ENCODE measurements around the gene IQCN. TPM values are rescaled to one million over a fixed set of nuclear protein-coding genes. Genes with fewer than 3 reads are reported as not detected.

IQCN gene
- total and polyA plus RNA-seq, 10 donors = 1.4 to 17.1 (median 8.5) TPM

GRCh38 chr19:18287836-18288772 lies 13.9 kb upstream of the IQCN start:
- no peaks in the 10 kb centered on the region for H3K9me3 ChIP-seq
- H3K4me3 ChIP-seq = no peak overlapping the region
- peaks cover 28 to 82% (median 55%) of the 10 kb centered on the region in 6 donors for H3K4me1 ChIP-seq
- H3K36me3 ChIP-seq = no peaks in the 10 kb centered on the region
- WGBS, 5 donors = 72 to 84% (median 83%) methylated on average over 16 to 26 of the region's 26 CpGs
- peak overlapping the region in 3 of 8 donors; percentile 28 to 41 (median 36) for H3K27ac ChIP-seq
- DNase-seq = no peak
- H3K27me3 ChIP-seq (replicated peaks in 1 of 7) = no peaks in the 10 kb centered on the region
- TF ChIP-seq POLR2A (IDR thresholded peaks at IDR 0.05) (no peak), POLR2AphosphoS5 (IDR thresholded peaks at IDR 0.05) (no peak)
- TF ChIP-seq, protein P1, sequence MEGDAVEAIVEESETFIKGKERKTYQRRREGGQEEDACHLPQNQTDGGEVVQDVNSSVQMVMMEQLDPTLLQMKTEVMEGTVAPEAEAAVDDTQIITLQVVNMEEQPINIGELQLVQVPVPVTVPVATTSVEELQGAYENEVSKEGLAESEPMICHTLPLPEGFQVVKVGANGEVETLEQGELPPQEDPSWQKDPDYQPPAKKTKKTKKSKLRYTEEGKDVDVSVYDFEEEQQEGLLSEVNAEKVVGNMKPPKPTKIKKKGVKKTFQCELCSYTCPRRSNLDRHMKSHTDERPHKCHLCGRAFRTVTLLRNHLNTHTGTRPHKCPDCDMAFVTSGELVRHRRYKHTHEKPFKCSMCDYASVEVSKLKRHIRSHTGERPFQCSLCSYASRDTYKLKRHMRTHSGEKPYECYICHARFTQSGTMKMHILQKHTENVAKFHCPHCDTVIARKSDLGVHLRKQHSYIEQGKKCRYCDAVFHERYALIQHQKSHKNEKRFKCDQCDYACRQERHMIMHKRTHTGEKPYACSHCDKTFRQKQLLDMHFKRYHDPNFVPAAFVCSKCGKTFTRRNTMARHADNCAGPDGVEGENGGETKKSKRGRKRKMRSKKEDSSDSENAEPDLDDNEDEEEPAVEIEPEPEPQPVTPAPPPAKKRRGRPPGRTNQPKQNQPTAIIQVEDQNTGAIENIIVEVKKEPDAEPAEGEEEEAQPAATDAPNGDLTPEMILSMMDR (IDR thresholded peaks at IDR 0.05 in 8 of 11, conservative IDR thresholded peaks at IDR 0.05 in 3 of 11) = no peak
- intact Hi-C loops (cut with DNase I; ENCODE audit: low total_unique reads) = no loop called here

DNA sequence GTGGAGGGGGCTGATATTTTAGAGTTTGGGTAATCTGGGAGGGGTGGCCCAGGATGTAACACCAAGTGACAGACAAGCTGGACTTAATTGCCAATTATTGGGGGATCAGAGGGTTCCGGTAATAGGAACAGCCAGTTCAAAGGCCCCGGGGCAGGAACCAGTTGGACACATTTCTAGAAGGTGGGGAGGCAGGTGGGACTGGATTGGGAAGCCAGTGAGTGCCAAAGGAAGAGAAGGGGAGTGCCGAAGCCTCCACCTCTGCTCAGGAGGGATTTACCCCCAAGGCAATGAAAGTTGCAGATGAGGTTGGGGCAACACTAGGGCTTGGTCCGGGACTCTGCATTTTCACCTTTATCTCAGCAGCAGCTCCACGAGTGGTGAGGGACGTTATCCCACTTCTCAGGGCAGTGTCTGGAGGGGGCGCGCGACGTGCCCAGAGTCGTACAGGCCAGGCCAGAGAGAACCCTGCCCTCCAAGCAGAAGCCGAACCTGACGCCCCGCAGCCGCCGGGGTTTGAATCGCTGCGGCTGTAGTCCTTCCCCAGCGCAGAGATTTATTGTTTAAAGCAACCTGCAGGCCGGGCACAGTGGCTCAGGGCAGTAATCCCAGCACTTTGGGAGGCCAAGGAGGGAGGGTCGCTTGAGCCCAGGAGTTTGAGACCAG lies 12.9 kb upstream of the IQCN start:
- peak overlapping the region in 4 of 8 donors; percentile 26 to 76 (median 33) for H3K27ac ChIP-seq
- intact Hi-C loops (cut with DNase I; ENCODE audit: low total_unique reads) = no loop called here
- no peak for TF ChIP-seq POLR2AphosphoS5 (IDR thresholded peaks at IDR 0.05)

DNA sequence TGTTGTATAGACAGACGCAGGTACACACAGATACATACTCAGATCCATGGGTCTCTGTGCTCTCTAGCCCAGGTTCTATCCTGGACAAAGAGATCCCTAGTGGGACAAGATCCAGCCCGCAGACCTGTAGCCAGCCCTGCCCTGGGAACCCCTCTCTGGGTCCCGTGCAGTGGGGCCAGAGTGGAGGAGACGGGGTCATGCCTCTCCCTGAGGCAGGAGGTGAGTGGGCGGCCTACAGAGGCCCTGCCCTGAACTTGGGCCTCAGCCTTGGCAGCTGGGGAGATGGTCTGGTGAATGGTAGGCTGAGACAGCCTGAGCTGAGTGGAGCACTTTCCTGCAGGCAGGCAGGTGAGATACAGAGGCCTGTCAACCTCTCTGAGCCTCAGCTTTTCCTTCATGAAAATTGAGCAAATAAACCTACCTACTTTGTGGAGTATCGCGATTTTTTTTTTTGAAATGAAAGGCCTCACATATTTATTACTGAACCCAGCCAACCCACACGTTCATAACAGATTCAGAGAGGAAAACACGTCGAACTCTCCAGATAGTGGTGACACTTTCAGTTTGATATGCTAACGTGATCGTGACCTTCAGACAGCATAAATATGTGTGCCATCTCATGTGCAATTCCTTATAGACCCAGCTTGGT lies 10.6 kb upstream of the IQCN start:
- Histone ChIP-seq H3K27me3 (replicated peaks in 1 of 7) (no peaks in the 10 kb centered on the region), H3K9me3 (no peaks in the 10 kb centered on the region), H3K27ac (peak overlapping the region; percentile 49 to 100 (median 74)), H3K36me3 (no peaks in the 10 kb centered on the region), H3K4me1 (peaks cover 17 to 61% (median 37%) of the 10 kb centered on the region in 6 donors), H3K4me3 (no peak overlapping the region)
- 39 to 55% (median 49%) methylated on average over 10 to 12 of the region's 12 CpGs for WGBS, 5 donors
- TF ChIP-seq, protein P1 (IDR thresholded peaks at IDR 0.05 in 8 of 11, conservative IDR thresholded peaks at IDR 0.05 in 3 of 11) = no peak
- TF ChIP-seq POLR2AphosphoS5 (IDR thresholded peaks at IDR 0.05) = peak in 2 of 3 donors; percentile 34 to 57
- TF ChIP-seq POLR2A (IDR thresholded peaks at IDR 0.05) = no peak
- DNase-seq = peak; percentile 79
- intact Hi-C loops (cut with DNase I; ENCODE audit: low total_unique reads) = no loop called here

More for the DNA sequence above, 12.9 kb upstream of the IQCN start:
- H3K27me3 ChIP-seq (replicated peaks in 1 of 7) = no peaks in the 10 kb centered on the region
- 82 to 92% (median 90%) methylated on average over 9 to 21 of the region's 21 CpGs for WGBS, 5 donors
- DNase-seq = no peak
- H3K4me3 ChIP-seq = no peak overlapping the region
- no peaks in the 10 kb centered on the region for H3K36me3 ChIP-seq
- peaks cover 34 to 82% (median 57%) of the 10 kb centered on the region in 6 donors for H3K4me1 ChIP-seq
- no peaks in the 10 kb centered on the region for H3K9me3 ChIP-seq

GRCh38 chr19:18283338-18283737 lies 9.1 kb upstream of the IQCN start:
- H3K27me3 ChIP-seq (replicated peaks in 1 of 7) = no peaks in the 10 kb centered on the region
- H3K4me1 ChIP-seq = peaks cover 23 to 60% (median 42%) of the 10 kb centered on the region in 6 donors
- intact Hi-C loops (cut with DNase I; ENCODE audit: low total_unique reads) = no loop called here
- WGBS, 5 donors = 86 to 97% (median 95%) methylated on average over 5 of the region's 5 CpGs
- peak overlapping the region; percentile 97 to 100 (median 100) for H3K27ac ChIP-seq
- no peaks in the 10 kb centered on the region for H3K9me3 ChIP-seq
- no peak for DNase-seq
- H3K36me3 ChIP-seq = peaks cover 0 to 9% (median 8%) of the 10 kb centered on the region in 6 donors
- TF ChIP-seq POLR2AphosphoS5 (IDR thresholded peaks at IDR 0.05) (no peak), POLR2A (IDR thresholded peaks at IDR 0.05) (no peak)
- TF ChIP-seq, protein P1 (IDR thresholded peaks at IDR 0.05 in 8 of 11, conservative IDR thresholded peaks at IDR 0.05 in 3 of 11) = no peak
- no peak overlapping the region for H3K4me3 ChIP-seq

All from spleen (tissue), 11 donors.